NCI-H2196 (cell line): Measurements from ENCODE around the gene CARD11.
"Not testable (repeated sequence)": the region's sequence is repeated elsewhere in the genome, so short reads cannot be mapped to it uniquely, and the experiment has no call there.

Experiments
- DNase-seq: peaks from one replicate; lab custom pipeline; 2025; ENCODE audit not compliant: unreplicated experiment; lab: John Stamatoyannopoulos, UW

CARD11 gene

DNA sequence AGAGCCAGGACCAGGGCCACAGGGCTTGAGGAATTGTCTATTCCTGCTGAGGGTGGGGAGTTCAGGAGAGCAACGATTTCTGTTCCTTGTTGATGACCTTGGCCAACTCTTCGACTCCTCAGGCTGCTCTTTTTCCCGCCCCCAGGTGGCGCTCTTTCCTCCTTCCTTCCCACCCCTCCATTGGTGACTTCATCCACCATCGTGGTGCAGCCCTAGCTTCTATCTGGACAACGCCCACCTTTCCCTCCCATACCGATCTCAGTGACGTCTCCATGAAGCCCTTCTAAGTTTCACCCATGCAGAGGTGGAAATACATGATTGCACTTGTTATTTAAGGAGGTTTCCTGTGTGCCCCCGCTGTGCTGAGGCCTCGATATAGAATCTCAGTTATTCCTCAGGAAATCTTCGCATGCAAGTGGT lies 22.1 kb upstream of the CARD11 start:
- peak; percentile 6 for DNase-seq

DNA sequence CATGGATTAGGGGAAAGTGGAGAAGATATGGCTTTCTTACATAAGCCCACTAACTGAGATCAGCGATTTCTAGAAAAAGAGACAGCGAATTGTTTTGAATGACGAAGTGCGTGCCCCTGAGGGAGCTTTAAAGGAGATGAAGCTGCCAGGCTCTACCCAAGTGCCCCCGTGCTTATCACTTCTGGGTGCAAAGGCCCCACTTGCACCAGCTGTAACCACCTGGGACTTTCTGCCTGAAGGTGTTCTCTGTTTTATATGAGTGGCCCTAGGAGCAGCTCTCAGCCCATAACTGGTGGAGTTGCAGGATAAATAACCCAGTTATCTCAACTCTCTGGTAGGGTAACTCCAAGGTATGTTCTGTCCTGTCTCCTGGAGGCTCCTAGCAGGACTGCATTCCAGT lies 20.4 kb upstream of the CARD11 start:
- DNase-seq: no peak

DNA sequence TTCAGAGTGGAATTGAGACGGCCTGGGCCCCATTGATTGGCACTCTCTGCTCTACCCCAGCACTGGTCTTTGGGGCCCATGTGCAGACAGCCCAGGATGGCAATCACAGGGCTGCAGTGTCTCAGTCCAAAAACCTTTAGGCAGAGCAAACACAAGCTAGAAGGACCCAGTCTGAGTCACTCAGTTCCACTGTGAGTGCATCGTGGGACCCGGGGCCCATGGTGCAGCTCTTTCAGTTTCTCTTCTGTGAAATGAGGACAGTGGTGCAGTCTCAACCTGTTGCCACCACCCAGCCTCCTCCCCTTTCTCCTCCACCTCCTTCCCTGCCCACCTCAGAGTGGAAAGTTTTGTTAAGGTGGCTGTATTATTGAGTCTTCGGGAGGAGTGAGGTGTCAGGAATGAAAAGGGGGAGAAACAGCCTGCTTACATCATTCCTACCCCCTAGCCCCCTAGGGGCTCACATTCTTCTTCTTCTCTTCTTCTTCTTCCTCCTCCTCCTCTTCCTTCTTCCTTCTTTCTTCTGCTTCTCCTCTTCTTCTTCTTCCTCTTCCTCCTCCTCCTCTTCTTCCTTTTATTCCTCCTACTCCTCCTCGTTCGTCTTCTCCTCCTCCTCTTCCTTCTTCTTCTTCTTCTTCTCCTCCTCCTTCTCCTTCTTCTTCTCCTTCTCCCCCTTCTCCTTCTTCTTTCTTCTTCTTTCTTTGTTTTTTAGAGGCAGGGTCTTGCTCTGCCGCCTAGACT lies 19.5 kb upstream of the CARD11 start:
- no peak for DNase-seq

DNA sequence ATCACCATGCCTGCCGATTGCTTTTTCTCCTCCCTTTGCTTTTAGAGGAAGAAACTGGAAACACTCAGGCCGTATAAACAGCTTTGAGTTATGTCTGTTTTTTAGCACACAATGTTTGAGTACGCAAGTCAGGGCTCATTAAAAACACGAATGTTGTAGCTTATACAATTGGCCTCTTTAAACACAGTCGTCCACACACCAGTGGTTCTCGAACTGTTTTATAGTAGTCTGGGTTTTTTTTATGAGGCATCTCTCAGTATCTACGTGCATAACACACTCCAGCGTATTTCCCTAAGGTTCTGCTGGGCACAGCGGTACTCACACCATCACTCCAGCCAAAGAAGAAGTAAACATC lies 13.4 kb upstream of the CARD11 start:
- DNase-seq: no peak

DNA sequence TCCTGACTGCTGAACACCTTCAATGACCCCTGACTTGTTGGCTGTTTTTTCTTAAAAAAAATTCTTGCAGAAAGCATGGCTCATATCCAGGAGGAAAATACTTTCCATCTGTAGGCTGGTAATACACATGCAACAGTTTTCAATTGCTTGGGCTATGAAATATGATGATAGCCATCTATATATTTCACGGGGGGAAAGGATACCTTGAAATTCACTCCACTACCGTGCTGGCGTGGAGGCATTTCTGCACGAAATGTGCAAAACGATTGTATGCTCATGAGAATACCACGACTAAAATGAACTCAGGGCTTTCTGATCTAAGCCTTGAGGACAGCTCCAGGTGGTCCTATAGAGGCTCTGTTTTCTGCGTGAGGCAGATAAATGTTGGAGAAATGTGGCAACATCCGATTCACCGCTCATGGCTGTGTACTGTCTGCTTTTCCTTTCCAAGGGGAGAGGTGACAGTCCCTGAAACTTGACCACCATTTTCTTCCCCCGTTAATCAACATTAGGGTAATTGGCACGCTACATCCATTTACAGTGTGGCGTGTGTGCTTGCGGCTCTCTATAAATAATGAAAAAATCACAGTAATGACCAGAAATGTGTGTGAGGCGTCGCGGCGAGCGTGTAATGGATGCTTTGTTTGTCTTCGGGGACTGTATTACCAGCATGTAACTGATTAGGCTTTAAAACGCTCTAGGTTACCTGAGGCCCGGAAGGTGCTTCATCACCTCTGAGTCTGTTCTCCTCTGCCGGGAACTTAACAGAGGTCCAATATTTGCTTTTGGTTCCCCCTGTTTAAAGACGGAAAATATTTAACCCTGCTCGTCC lies 12.8 kb upstream of the CARD11 start:
- DNase-seq: no peak

DNA sequence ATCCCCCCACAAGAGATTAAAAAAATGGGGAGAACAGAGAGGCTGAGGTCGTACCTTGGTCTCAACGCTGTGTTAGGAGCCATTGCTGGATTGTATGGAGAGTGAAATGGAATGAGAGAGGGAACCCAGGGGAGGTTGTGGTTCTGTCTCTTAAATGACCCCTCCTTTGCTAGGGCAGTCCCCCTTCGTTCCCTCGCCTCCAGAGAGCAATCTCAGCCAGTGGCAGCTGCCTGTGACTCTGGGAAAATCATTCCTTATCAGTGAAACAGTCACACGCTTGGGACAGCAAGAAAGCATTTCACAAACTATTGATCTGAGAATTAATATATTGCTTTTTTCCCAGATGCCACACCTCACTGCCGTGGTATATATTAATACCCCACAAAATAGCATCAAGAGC lies 12.0 kb upstream of the CARD11 start:
- no peak for DNase-seq

DNA sequence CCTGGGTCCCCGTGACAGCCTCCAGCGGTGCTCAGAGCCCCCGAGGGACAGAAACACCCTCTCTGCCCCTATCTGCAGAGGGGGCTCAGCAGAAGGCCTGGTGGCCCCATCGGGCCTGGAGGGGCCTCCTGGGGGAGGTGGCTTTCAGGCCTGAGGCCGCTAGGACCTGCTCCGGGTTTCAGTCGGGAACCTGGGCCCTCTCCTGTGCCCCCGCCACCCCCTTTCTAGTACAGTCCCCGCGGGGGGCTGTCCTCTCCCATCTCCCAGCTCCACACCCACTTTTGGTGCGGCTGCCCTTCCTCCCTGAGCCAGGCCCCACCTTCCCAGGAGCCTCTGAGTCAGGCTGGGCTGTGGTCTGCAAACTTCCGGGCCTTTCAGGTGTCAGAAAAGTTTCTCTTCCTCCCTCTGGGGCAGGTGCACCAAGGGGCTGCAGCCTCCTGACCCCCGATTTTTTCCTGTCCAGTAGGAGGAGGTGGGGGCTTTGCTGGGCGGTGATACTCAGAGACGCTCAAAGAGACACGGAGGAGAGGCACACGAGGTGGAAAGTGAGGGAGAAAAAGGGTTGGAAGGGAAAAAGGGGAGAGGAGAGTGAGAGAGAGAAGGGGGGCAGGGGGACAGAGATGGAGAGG lies 692 bp downstream of the CARD11 start:
- no peak for DNase-seq

DNA sequence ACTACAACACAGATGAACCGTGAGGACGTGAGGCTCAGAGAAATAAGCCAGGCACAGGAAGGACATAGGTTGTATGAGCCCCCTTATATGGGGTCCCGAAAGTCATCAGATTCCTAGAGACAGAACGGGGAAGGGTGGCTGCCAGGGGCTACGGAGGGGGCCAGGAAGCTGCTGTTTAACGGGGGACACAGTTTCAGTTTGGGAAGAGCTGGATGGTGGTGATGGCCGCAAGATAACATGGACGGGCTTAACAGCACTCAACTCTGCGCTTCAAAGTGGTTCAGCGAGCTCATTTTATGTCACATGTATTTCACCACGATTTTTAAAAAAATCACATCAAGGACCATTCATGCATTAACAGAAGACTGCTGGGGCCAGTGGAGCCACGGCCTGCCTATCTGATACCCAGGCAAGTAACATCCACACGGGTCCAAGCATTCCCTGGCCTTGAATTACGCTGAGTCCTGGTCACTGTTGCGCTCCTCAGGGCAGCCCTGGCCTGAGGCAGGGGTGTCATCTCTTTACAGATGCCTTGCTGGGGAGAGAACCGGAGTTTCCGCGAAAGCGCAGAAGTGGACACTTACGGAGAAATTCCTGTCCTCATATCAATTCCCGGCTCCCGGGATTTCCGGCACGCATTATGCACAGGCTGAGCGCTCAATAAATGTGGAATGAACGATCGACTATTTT lies 1.5 kb downstream of the CARD11 start:
- no peak for DNase-seq

DNA sequence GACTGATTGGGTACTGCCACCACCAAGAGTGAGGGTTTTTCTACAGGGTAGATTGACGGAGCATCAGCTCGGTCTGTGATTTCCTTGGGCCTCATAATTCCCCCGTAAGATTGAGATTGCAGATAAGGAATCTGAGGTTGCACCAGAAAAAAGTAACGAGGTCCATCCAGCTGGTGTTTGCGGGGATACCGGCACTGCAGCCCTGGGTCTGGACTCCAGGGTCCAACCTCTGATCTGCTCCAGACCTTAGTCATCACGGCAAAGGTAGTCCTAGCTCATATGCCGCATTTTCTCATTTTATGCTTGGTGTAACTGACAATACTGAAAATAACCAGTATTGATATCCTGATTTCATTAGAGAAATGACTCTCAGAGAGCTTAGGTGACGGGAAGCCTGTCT lies 3.9 kb downstream of the CARD11 start:
- no peak for DNase-seq

DNA sequence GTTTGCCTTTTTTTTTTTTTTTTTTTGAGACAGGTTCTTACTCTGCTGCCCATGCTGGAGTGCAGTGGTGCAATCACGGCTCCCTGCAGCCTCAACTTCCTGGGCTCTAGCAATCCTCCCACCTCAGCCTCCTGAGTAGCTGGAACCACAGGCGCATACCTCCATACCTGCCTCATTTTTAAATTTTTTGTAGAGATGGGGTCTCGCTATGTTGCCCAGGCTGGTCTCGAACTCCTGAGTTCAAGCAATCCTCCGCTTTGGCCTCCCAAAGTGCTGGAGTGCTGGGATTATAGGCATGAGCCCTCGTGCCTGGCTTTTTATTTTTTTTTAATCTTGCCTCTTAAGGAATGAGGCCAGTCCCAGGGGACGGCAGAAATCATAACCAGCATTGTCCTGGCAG lies 5.7 kb downstream of the CARD11 start:
- not testable (repeated sequence) for DNase-seq

DNA sequence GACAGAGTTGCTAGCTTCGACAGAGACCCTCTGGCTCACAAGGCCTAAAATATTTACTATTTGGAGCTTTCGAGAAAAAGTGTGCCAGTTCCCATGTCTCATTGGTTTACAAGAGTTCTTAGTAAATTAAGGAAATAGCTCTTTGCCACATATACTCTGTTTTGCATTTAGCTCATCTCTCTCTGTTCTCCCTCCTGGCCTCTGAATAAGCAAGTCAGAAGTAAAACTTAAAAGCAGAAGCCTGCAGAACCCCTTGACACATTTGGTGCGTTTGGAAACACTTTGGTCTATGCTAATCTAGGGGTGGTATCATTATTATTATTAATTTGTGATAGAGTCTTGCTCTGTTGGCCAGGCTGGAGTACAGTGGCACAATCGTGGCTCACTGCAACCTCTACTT lies 6.4 kb downstream of the CARD11 start:
- no peak for DNase-seq

DNA sequence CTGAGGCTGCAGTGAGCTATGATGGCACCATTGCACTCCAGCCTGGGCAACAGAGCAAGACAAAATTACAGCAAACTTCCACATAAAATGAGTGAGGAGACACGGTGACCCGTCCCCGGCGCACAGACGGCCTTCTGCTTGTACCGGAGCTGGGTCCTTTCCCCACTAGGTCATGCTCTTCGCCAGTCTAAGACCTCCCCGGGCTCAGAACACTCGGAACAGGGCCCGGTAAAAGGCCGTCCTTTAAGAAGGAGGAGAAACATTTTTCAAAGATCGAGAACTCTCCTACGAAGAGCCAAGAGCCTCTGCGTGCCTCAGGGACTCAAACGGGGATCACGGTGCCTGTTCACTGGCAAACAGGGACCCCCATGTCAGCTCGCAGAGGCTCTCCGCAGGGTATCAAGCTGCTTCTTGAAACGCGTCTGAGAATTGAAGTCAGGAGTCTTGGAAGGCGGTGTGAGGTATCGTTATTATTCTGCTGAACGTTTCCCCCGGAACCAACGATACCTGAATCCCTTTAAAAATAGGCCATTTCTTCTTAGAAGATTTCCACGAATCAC lies 9.0 kb downstream of the CARD11 start:
- no peak for DNase-seq

DNA sequence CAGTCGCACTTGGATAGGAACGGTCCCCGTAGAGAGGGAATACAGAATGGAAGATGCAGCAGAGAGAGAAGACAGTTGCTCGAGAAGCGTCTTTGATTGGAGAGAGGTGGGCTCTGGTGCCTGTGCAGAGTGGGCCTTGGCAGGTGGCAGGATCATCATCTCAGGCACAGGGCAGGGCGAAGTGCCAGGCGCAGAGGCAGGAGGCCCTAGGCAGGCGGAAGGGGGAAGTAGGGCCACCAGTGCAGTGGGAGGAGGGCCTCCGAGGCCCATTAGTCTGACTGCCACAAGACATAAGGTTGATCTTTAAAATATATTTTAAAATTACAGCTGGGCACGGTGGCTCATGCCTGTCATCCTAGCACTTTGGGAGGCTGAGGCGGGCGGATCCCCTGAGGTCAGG lies 10.1 kb downstream of the CARD11 start:
- no peak for DNase-seq

DNA sequence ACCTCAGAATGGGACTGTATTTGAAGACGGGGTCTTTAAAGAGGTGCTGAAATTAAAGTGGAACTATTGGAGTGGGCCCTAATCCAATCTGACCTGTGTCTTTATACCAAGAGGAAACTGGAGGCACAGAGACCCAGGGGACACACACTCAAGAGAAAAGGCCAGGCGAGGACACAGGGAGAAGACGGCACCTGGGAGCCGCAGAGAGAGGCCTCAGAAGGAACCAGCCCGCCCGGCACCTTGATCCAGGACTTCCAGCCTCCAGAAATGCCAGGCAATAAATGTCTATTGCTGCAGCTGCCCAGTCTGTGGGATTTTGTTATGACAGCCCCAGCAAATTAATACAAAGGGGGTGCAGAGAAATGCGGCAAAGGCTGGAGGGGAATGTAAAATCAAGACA lies 10.5 kb downstream of the CARD11 start:
- DNase-seq: no peak

DNA sequence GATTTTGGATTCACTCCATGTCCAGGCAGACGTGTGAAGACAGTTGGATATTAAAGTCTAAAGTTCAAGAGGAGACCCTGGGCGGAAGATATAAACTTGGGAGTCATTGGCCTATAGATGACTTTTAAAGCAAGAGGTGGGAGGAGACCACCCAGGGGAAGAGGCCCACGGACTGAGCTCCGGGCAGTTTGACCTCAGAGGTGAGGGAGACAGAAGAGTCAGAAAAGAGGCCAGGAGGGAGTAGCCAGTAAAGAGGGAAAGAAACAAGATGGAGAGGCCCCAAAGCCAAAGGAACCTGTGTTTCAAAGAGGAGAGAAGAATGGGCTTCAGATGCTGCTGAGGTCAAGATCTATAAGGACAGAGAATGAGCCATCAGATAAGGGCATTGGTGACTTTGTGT lies 11.4 kb downstream of the CARD11 start:
- DNase-seq: no peak

DNA sequence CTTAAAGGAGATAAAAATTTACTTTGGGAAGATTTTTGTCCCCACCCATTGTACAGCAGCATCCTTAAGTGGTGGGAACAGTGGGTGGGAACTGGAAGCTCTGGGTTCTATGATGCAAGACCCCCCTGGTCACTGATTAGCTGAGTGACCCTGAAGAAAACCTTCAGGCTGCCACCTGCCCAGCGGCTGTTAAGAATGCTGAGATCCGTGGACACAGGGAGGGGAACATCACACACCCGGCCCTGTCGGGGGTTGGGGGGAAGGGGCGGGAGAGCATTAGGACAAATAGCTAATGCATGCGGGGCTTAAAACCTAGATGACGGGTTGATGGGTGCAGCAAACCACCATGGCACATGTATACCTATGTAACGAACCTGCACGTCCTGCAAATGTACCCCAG lies 14.5 kb downstream of the CARD11 start:
- no peak for DNase-seq

DNA sequence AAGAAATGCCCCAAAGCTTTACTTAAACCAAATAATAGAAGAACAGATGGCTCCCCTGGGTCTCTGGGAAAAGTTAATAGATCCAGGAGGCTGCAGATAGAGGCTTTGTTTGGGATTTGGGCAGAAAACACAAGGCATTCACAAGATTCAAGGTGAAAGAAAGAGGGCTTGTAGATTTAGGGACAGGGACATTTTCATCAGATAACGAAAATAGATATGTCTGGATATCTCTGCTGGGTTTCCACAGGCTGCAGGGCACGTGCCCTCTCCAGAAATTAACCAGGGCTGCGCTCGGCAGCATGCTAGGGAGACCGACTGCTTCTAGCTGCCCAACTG lies 14.9 kb downstream of the CARD11 start:
- no peak for DNase-seq

DNA sequence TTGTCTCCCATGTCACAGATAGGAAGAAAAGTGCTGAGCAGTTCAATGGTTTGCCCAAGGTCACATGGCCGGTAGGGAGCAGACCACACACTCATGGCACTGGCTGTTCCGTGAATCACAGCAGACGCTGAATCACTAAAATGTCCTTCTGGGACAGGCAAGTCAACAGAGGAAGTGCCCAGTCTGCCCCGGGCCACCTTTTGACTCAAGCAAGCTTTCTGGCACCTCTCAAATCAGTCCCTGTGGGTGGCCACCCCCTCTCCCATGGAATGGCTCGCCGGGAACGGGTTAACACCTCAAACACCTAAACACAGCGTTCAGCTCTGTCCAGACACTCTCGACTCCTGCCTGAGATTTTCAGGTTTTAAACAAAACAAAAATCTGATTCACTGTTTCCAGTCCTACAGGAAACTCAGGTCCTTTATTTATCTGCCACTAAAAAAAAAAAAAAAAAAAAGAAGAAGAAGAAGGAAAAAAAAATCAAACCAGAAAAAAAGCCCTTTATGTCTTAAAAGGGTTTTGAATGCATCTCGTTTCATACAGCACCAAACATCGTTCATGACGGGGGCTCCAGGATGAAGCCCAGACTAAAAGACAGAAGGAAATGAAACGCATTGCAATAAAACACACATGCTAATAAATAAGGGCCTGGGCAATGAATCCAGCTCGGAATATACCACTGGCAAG lies 15.5 kb downstream of the CARD11 start:
- DNase-seq: no peak

DNA sequence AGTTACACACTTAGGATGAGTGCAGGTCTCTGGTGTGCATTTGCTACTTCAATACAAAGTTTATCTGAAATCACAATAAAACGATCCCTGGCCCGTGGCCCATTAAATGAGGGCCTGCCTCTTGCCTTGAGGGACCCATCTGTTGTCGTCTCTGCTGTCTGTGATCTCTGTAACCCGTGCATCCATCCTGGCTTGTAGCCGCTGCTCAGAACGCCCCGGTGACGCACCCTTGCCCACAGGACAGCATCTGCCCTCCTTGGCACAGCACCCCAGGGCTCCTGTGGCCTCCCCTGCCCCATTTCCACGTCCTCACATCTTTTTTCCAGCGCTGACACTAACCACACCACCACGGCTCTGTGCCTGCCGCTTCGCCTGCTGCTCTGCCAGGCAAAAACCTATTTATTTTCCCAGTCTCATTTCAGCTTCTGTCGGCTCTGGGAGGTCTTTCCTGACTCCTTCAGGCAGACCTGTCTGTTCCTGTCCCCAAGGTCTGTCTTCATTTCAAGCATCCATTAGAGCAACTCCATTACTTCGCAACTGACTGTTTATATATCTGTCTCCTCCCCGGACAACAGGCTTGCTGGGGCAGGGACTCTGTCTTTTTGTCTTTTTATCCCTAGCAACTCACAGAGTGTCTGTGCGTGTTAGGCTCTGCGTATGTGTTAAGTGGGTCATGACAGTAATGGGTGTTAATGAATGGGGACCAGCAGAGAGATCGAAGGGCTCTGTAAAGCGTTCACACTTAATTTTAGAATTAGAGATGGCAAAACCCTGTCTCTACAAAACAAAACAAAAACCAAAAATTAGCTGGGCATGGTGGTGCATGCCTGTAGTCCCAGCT lies 16.4 kb downstream of the CARD11 start:
- no peak for DNase-seq

DNA sequence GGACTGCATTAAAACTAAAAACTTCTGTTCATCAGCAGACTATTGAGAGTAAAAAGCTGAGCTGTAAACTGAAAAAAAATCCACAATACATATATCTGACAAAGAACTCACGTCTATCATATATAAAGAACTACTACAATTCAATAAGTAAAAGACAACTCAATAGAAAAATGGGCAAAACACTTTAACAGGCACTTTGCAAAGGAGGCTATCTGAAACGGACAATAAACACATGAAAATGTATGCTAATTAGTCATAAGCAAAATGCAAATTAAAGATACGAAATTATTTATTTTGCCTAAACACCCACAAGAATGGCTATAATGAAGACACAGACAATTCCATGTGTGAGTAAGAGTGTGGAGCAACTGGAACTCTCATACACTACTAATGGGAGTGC lies 18.1 kb downstream of the CARD11 start:
- DNase-seq: no peak
